ENCODE results near the gene NLRP1. TPM values are rescaled to one million over a fixed set of nuclear protein-coding genes. Genes with fewer than 3 reads are reported as not detected.

NLRP1 gene
- total and polyA plus RNA-seq, 2 donors (not counting 3 experiments of a cell fraction or from before 2014, with no cell fraction given) = 43.8 to 53.9 TPM

GRCh38 chr17:5552841-5553240, 31.5 kb downstream of the NLRP1 start:
- TF ChIP-seq MAX (IDR thresholded peaks at IDR 0.05; ENCODE audit: insufficient read depth, insufficient read length) (no peak), CTCF (IDR thresholded peaks at IDR 0.05; ENCODE audit: extremely low read depth in 1 of 2, insufficient read depth in 1 of 2, low read depth in 1 of 2, low read length in 2 of 2) (no peak), JUN (IDR thresholded peaks at IDR 0.05; ENCODE audit: borderline replicate concordance, insufficient read depth, insufficient read length, low read depth) (no peak), POLR2AphosphoS5 (IDR thresholded peaks at IDR 0.05; ENCODE audit: insufficient read depth, low read depth, low read length) (no peak), POLR2A (IDR thresholded peaks at IDR 0.05; ENCODE audit: low read depth, low read length) (no peak)
- H3K79me2 ChIP-seq (ENCODE audit: control insufficient read depth, insufficient read depth, low read length) = peaks cover 18% of the 10 kb centered on the region
- FAIRE-seq (no peak), DNase-seq (ENCODE audit: low read depth, low spot score) (no peak)
- H3K36me3 ChIP-seq (ENCODE audit: control insufficient read depth in 2 of 2, extremely low read depth in 1 of 2, insufficient read depth in 2 of 2, low read length in 2 of 2) = peaks cover 7 to 13% of the 10 kb centered on the region in 2 experiments
- H4K20me1 ChIP-seq (replicated peaks; ENCODE audit: control insufficient read depth, extremely low read depth, insufficient read depth, low read length) = no peaks in the 10 kb centered on the region
- no peak overlapping the region for H3K27ac ChIP-seq (ENCODE audit: insufficient read depth, low read depth, low read length)
- H3K4me3 ChIP-seq (replicated peaks in 1 of 3; ENCODE audit: insufficient read depth in 1 of 3, low read depth in 1 of 3, low read length in 3 of 3) = no peak overlapping the region
- intact Hi-C loops (cut with micrococcal nuclease) (no loop called here), dilution Hi-C loops (cut with MboI; ENCODE audit: extremely low pct_ligation_motif_present, low sequenced_read_pairs) (no loop called here)
- H3K9ac ChIP-seq (replicated peaks; ENCODE audit: extremely low read depth, insufficient read depth, low read length) = no peak overlapping the region
- H3K9me3 ChIP-seq (replicated peaks; ENCODE audit: control insufficient read depth, insufficient read depth, low read length) = no peaks in the 10 kb centered on the region
- no peak overlapping the region for H3K4me2 ChIP-seq (ENCODE audit: insufficient read depth, low read length)
- H3K9me1 ChIP-seq (replicated peaks; ENCODE audit: control insufficient read depth, extremely low read depth, insufficient read depth, low read length) = no peaks in the 10 kb centered on the region
- no TSS peak for BruUV-seq (replicated peaks)
- H2AFZ ChIP-seq (ENCODE audit: low read depth, low read length) = no peak overlapping the region
- ChIA-PET POLR2A (no interaction called here), CTCF (no interaction called here)
- H3K4me1 ChIP-seq (ENCODE audit: control insufficient read depth, extremely low read depth, insufficient read depth, low read length) = peaks cover 5% of the 10 kb centered on the region
- H3K27me3 ChIP-seq (ENCODE audit: control insufficient read depth in 2 of 2, insufficient read depth in 2 of 2, low read length in 2 of 2) = no peaks in the 10 kb centered on the region

All from endothelial cell of umbilical vein (primary cell).